ENCODE results near the gene TOR3A.
"Not testable (repeated sequence)": the region's sequence is repeated elsewhere in the genome, so short reads cannot be mapped to it uniquely, and the experiment has no call there.

The TOR3A gene

GRCh38 chr1:179081687-179082332, at the start of gene TOR3A:
Gene TOR3A, plus strand, starts transcription at chr1:179082070. Its CDS starts 59 bp downstream, at chr1:179082129.
- peak; percentile 84 for DNase-seq (ENCODE audit: insufficient read length, low spot score)
- FAIRE-seq: peak; percentile 94

- peak; percentile 29 for DNase-seq (ENCODE audit: insufficient read length, low spot score)
- FAIRE-seq: peak; percentile 87
Observed at GRCh38 chr1:179034720-179035119, 47.1 kb upstream of the TOR3A start.

- no peak for FAIRE-seq
- no peak for DNase-seq (ENCODE audit: insufficient read length, low spot score)
Observed at GRCh38 chr1:179036844-179037465, 44.9 kb upstream of the TOR3A start.

- no peak for FAIRE-seq
- DNase-seq (ENCODE audit: insufficient read length, low spot score): no peak
Observed at GRCh38 chr1:179038528-179039281, 43.2 kb upstream of the TOR3A start.

GRCh38 chr1:179039502-179040174, 42.2 kb upstream of the TOR3A start:
- FAIRE-seq; DNase-seq (ENCODE audit: insufficient read length, low spot score): not testable (repeated sequence)

GRCh38 chr1:179040175-179040551, 41.7 kb upstream of the TOR3A start:
- FAIRE-seq; DNase-seq (ENCODE audit: insufficient read length, low spot score): not testable (repeated sequence)

GRCh38 chr1:179042087-179042486, 39.8 kb upstream of the TOR3A start:
- DNase-seq (ENCODE audit: insufficient read length, low spot score) (no peak), FAIRE-seq (no peak)

GRCh38 chr1:179042700-179043099, 39.2 kb upstream of the TOR3A start:
- FAIRE-seq: no peak
- DNase-seq (ENCODE audit: insufficient read length, low spot score): no peak

GRCh38 chr1:179043266-179043665, 38.6 kb upstream of the TOR3A start:
- FAIRE-seq: no peak
- no peak for DNase-seq (ENCODE audit: insufficient read length, low spot score)

GRCh38 chr1:179043907-179044306, 38.0 kb upstream of the TOR3A start:
- FAIRE-seq: no peak

GRCh38 chr1:179046808-179047635, 34.8 kb upstream of the TOR3A start:
- no peak for DNase-seq (ENCODE audit: insufficient read length, low spot score)

More at GRCh38 chr1:179043907-179044306, 38.0 kb upstream of the TOR3A start:
- no peak for DNase-seq (ENCODE audit: insufficient read length, low spot score)

GRCh38 chr1:179047636-179047997, 34.3 kb upstream of the TOR3A start:
- DNase-seq (ENCODE audit: insufficient read length, low spot score) (no peak), FAIRE-seq (no peak)

More at GRCh38 chr1:179046808-179047635, 34.8 kb upstream of the TOR3A start:
- no peak for FAIRE-seq

- DNase-seq (ENCODE audit: insufficient read length, low spot score): no peak
- FAIRE-seq: no peak
Observed at GRCh38 chr1:179048339-179049124, 33.3 kb upstream of the TOR3A start.

GRCh38 chr1:179052776-179053175, 29.1 kb upstream of the TOR3A start:
- FAIRE-seq (no peak), DNase-seq (ENCODE audit: insufficient read length, low spot score) (no peak)

GRCh38 chr1:179053486-179053885, 28.4 kb upstream of the TOR3A start:
- no peak for FAIRE-seq

GRCh38 chr1:179055937-179056336, 25.9 kb upstream of the TOR3A start:
- FAIRE-seq (no peak), DNase-seq (ENCODE audit: insufficient read length, low spot score) (no peak)

More at GRCh38 chr1:179053486-179053885, 28.4 kb upstream of the TOR3A start:
- no peak for DNase-seq (ENCODE audit: insufficient read length, low spot score)

- DNase-seq (ENCODE audit: insufficient read length, low spot score) (no peak), FAIRE-seq (no peak)
Observed at GRCh38 chr1:179058487-179059483, 23.1 kb upstream of the TOR3A start.

All from GM19239 (cell line).